Colonic mucosa (tissue), 4 donors: Measurements from ENCODE around the gene RPL38. TPM values are rescaled to one million over a fixed set of nuclear protein-coding genes. Genes with fewer than 3 reads are reported as not detected.

Source experiments
- DNase-seq: peaks from one replicate; pipeline ENCODE4 v3.0.0-alpha.2; 2020
- H3K27ac ChIP-seq: fragments of 200-600 bp; one replicate; pipeline ENCODE4 v1.8.0; 2021
- H3K27me3 ChIP-seq: fragments of 200-600 bp; one replicate; pipeline ENCODE4 v1.8.0; 2021
- H3K36me3 ChIP-seq: fragments of 200-600 bp; one replicate; pipeline ENCODE4 v1.8.0; 2021
- H3K4me1 ChIP-seq: fragments of 200-600 bp; one replicate; pipeline ENCODE4 v1.8.0; 2021; ENCODE audit warnings: mild to moderate bottlenecking
- H3K4me3 ChIP-seq: fragments of 200-600 bp; one replicate; pipeline ENCODE4 v1.8.0; 2021
- H3K9ac ChIP-seq, 2 donors: one replicate each; pipeline ENCODE4 v1.7.0; 2013; ENCODE audit warnings: control low read depth in 2 of 2, low read depth in 2 of 2, low read length in 2 of 2
- H3K9me3 ChIP-seq: fragments of 200-600 bp; one replicate; pipeline ENCODE4 v1.8.0; 2021
- CTCF ChIP-seq: fragments of 200-600 bp; IDR thresholded peaks from one replicate; pipeline ENCODE4 v1.8.0; 2022; ENCODE audit warnings: antibody characterized with exemption, mild to moderate bottlenecking
- intact Hi-C: fragments of 100-400 bp; cut with DNase I; formaldehyde crosslinking; loops from one replicate; pipeline ENCODE4 v1.14.1; 2022
- total RNA-seq, 2 donors: library from RNA; stranded (reverse); fragmentation: NEBNext Ultra II Directional in 1 of 2; extraction: Animal tissue kit (Norgen Biotek cat#: 25700) in 1 of 2; gene quantifications; one replicate each; pipeline ENCODE4 v1.2.1, GENCODE V29; 2021
- donor health status: healthy.
- donor health status: DM: no; HTN: no; CAD: no.
- donor health status: DM: no; HTN: no; CAD: no.

The RPL38 gene
- total RNA-seq, 2 donors from 2014 or later = 723 to 795 TPM

GRCh38 chr17:74211141-74211911 lies 7.8 kb downstream of the RPL38 start:
- Histone ChIP-seq H3K9me3 (no peaks in the 10 kb centered on the region), H3K4me1 (peaks cover 16% of the 10 kb centered on the region), H3K9ac (no peak overlapping the region), H3K27ac (no peak overlapping the region), H3K36me3 (peaks cover 6% of the 10 kb centered on the region), H3K27me3 (peaks cover 7% of the 10 kb centered on the region), H3K4me3 (peak overlapping the region; percentile 48)
- intact Hi-C loops = loop anchor here (5.0 kb wide), 2 partner anchors 86 to 151 kb away; partner anchors contain the start of gene BTBD17
- no peak for TF ChIP-seq CTCF
- no peak for DNase-seq

GRCh38 chr17:74211912-74212208 lies 8.4 kb downstream of the RPL38 start:
- peak overlapping the region; percentile 48 for H3K4me3 ChIP-seq
- peaks cover 15% of the 10 kb centered on the region for H3K4me1 ChIP-seq
- H3K9ac ChIP-seq = peak overlapping the region in 1 of 2 donors; percentile 75
- no peaks in the 10 kb centered on the region for H3K9me3 ChIP-seq
- peaks cover 6% of the 10 kb centered on the region for H3K36me3 ChIP-seq
- peak overlapping the region; percentile 76 for H3K27ac ChIP-seq
- DNase-seq = no peak
- intact Hi-C loops = loop anchor here (5.0 kb wide), 2 partner anchors 85 to 150 kb away; partner anchors contain the start of gene BTBD17
- H3K27me3 ChIP-seq = peaks cover 7% of the 10 kb centered on the region
- no peak for TF ChIP-seq CTCF

GRCh38 chr17:74212209-74212912 lies 8.9 kb downstream of the RPL38 start:
- no peak for TF ChIP-seq CTCF

GRCh38 chr17:74212913-74213791 lies 9.7 kb downstream of the RPL38 start, which contains the start of gene TTYH2:
TSS of gene TTYH2 (plus strand) at chr17:74213571. CDS start at chr17:74213588, 17 bp downstream.
- peak within 1 kb of the TSS; percentile 48 for H3K4me3 ChIP-seq
- peak within 1 kb of the TSS; percentile 66 to 75 for H3K9ac ChIP-seq
- H3K27ac ChIP-seq = peak within 1 kb of the TSS; percentile 76
- DNase-seq = peak; percentile 90
- peaks cover 7% of the 10 kb centered on the region for H3K27me3 ChIP-seq
- intact Hi-C loops = loop anchor here (5.0 kb wide), 2 partner anchors 84 to 149 kb away; partner anchors contain the start of gene BTBD17
- H3K4me1 ChIP-seq = peaks cover 15% of the 10 kb centered on the region
- peaks cover 6% of the 10 kb centered on the region for H3K36me3 ChIP-seq
- no peak for TF ChIP-seq CTCF
- no peaks in the 10 kb centered on the region for H3K9me3 ChIP-seq

More at GRCh38 chr17:74212209-74212912, 8.9 kb downstream of the RPL38 start:
- H3K27me3 ChIP-seq = peaks cover 7% of the 10 kb centered on the region
- peaks cover 15% of the 10 kb centered on the region for H3K4me1 ChIP-seq
- peak overlapping the region; percentile 66 to 75 for H3K9ac ChIP-seq
- H3K36me3 ChIP-seq = peaks cover 6% of the 10 kb centered on the region
- peak; percentile 36 for DNase-seq
- H3K27ac ChIP-seq = peak overlapping the region; percentile 76
- no peaks in the 10 kb centered on the region for H3K9me3 ChIP-seq
- intact Hi-C loops = loop anchor here (5.0 kb wide), 2 partner anchors 85 to 150 kb away; partner anchors contain the start of gene BTBD17
- H3K4me3 ChIP-seq = peak overlapping the region; percentile 48
